HG03280 (cell line): ENCODE results near the gene ADGRF1.

ENCODE experiments used
- ATAC-seq: cut with Tn5 transposase; IDR thresholded peaks from one replicate; pipeline ENCODE4 v1.9.1; 2021; ENCODE audit warnings: mild to moderate bottlenecking, moderate library complexity; ENCODE audit not compliant: unreplicated experiment

Gene ADGRF1

GRCh38 chr6:46985943-46986342 lies 56.2 kb downstream of the ADGRF1 start:
- ATAC-seq: no peak

- ATAC-seq: no peak
Measured at GRCh38 chr6:46983007-46983411, 59.1 kb downstream of the ADGRF1 start.

- ATAC-seq: no peak
Measured at GRCh38 chr6:46979206-46979605, 62.9 kb downstream of the ADGRF1 start.

- no peak for ATAC-seq
Measured at GRCh38 chr6:46974786-46975185, 67.3 kb downstream of the ADGRF1 start.

- ATAC-seq: no peak
Measured at GRCh38 chr6:46973029-46973428, 69.1 kb downstream of the ADGRF1 start.

DNA sequence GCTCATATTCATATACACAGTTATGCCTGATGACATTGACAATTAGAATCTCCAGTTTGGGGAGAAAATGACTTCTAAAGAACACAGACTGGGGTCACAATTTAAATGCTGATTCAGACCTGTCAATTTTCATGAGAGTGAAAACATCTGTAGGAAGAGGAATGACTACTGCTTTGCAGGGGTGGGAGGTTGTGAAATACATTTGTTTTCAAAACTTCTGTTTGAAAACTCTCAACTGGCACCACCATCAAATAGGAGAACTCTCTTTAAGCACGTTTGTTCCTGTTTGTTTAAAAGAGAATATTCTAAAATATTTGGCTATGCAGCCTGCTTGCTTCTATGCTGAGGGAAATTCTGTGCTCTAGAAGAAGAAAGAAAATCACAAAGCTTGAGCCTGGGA lies 69.6 kb downstream of the ADGRF1 start:
- no peak for ATAC-seq

- ATAC-seq: no peak
Measured at GRCh38 chr6:46969206-46969605, 72.9 kb downstream of the ADGRF1 start.

GRCh38 chr6:46967826-46968349 lies 74.2 kb downstream of the ADGRF1 start:
- ATAC-seq: no peak

GRCh38 chr6:46964716-46965519 lies 77.2 kb downstream of the ADGRF1 start:
- no peak for ATAC-seq

- no peak for ATAC-seq
Measured at GRCh38 chr6:46963626-46964025, 78.5 kb downstream of the ADGRF1 start.

GRCh38 chr6:46963039-46963438 lies 79.1 kb downstream of the ADGRF1 start:
- no peak for ATAC-seq

DNA sequence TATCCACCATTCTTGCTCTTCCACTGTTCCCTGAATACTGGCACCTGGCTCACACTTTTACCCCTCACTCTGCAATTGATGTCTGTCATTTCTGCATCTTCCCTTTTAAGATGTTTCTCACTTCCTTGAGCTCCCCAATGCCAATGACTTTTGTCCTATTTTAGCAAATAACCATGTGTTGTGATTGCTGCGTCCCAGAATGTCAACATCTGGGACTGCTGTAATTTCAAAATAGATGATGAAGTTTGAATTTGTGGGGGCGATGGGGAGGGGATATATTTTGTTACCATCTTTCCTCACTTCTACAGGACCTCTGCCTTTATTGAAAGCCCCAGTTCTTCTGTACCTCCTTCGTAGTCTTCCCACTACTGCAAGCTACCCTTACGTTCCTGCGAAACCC lies 80.4 kb downstream of the ADGRF1 start:
- ATAC-seq: no peak

GRCh38 chr6:46961232-46961631 lies 80.9 kb downstream of the ADGRF1 start:
- no peak for ATAC-seq

DNA sequence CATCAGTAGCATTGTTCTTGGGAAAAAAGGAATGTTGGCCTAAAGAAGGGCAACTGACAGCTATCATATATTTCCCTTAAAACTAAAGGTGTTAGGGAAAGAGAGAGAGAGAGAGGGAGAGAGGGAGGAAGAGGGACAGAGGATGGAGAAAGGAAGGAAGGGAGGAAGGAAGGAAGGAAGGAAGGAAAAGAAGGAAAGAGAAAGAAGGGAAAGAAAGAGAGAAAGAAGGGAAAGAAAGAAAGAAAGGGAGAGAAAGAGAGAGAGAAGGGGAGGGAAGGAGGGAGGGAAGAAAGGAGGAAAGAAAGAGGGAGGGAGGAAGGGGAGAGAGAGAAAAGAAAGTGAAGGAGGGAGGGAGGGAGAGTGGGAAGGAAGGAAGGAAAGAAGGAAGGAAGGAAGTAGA lies 82.7 kb downstream of the ADGRF1 start:
- ATAC-seq: no peak

DNA sequence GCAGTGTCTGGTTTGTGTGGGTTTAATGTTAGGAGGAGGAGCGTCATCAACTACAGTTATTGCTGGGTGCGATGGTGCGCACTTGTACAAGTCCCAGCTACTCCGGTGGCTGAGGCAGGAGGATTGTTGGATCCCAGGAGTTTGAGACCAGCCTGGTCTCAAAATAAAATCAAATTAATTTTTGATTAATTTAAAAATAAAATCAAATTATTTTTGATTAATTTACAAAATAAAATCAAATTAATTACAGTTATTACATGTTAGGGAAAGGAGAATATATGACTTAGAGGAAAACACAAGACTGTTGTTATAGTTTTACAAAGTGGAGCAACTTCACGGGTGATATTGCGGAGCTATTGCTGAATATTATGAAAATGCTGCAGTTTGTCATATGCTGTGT lies 85.7 kb downstream of the ADGRF1 start:
- no peak for ATAC-seq

- ATAC-seq: no peak
Measured at GRCh38 chr6:46954837-46955451, 87.2 kb downstream of the ADGRF1 start.

- ATAC-seq: no peak
Measured at GRCh38 chr6:46953921-46954320, 88.2 kb downstream of the ADGRF1 start.

- ATAC-seq: no peak
Measured at GRCh38 chr6:46949632-46950280, 92.4 kb downstream of the ADGRF1 start.

GRCh38 chr6:46948699-46949098 lies 93.4 kb downstream of the ADGRF1 start:
- ATAC-seq: no peak
